HEK293 (cell line): Measurements from ENCODE around the gene PLEKHA5.
"Not testable (repeated sequence)": the region's sequence is repeated elsewhere in the genome, so short reads cannot be mapped to it uniquely, and the experiment has no call there.

ENCODE experiments used
- CTCF ChIA-PET: fragments of 350-600 bp; formaldehyde crosslinking; extraction: SDS; loops from one replicate; lab custom pipeline; 2021; ENCODE audit warnings: antibody characterized with exemption; lab: Yijun Ruan, JAX
- POLR2A ChIA-PET: fragments of 300-600 bp; formaldehyde crosslinking; extraction: SDS; loops from one replicate; lab custom pipeline; 2020; ENCODE audit warnings: antibody characterized with exemption, inconsistent platforms; lab: Yijun Ruan, JAX
- H3K27ac ChIP-seq: fragments of 200-500 bp; sonication (Bioruptor generic); 2 replicates; pipeline ENCODE4 v1.5.1; 2014; ENCODE audit warnings: low read depth, low read length, control low read depth, inconsistent platforms; ENCODE audit errors: extremely low read depth
- H3K36me3 ChIP-seq, 2 experiments: fragments of 200-500 bp in 1 of 2; sonication (Bioruptor generic) in 1 of 2; 1 replicate in 1 of 2; 2 replicates in 1 of 2; pipeline ENCODE4 v1.5.1; 2014 to 2017; ENCODE audit warnings: inconsistent platforms in 2 of 2, low read length in 2 of 2; ENCODE audit not compliant: control insufficient read depth in 2 of 2, insufficient read depth in 1 of 2
- H3K4me1 ChIP-seq: fragments of 200-500 bp; sonication (Bioruptor generic); 2 replicates; pipeline ENCODE4 v1.5.1; 2014; ENCODE audit warnings: mild to moderate bottlenecking, low read length, inconsistent platforms; ENCODE audit not compliant: control insufficient read depth, insufficient read depth
- H3K4me3 ChIP-seq: 2 replicates; pipeline ENCODE4 v1.5.1; 2011; ENCODE audit warnings: low read depth, mild to moderate bottlenecking, control low read depth, low read length, moderate library complexity
- H3K9me3 ChIP-seq: fragments of 200-500 bp; sonication (Bioruptor generic); 2 replicates; pipeline ENCODE4 v1.5.1; 2014; ENCODE audit warnings: low read depth, low read length, inconsistent platforms; ENCODE audit not compliant: control insufficient read depth, insufficient read depth
- BCL11B ChIP-seq: fragments of 450-650 bp; formaldehyde crosslinking; IDR thresholded peaks from 2 replicates; pipeline ENCODE4 v1.5.1; 2016; ENCODE audit warnings: low read depth, missing biosample characterization, missing genetic modification characterization
- EGR2 ChIP-seq: fragments of 450-650 bp; formaldehyde crosslinking; IDR thresholded peaks from 2 replicates; pipeline ENCODE4 v1.5.1; 2016; ENCODE audit warnings: low read depth, missing biosample characterization, missing genetic modification characterization
- GLIS1 ChIP-seq: fragments of 450-650 bp; formaldehyde crosslinking; IDR thresholded peaks from 2 replicates; pipeline ENCODE4 v1.5.1; 2016; ENCODE audit warnings: missing biosample characterization, missing genetic modification characterization
- PRDM1 ChIP-seq: fragments of 450-650 bp; formaldehyde crosslinking; IDR thresholded peaks from 2 replicates; pipeline ENCODE4; 2016; ENCODE audit warnings: missing biosample characterization, missing genetic modification characterization
- SCRT1 ChIP-seq: fragments of 450-650 bp; formaldehyde crosslinking; IDR thresholded peaks from 2 replicates; pipeline ENCODE4 v1.5.1; 2016; ENCODE audit warnings: missing biosample characterization, missing genetic modification characterization, borderline replicate concordance
- YY1 ChIP-seq: fragments of 450-650 bp; formaldehyde crosslinking; IDR thresholded peaks from 2 replicates; pipeline ENCODE4 v1.5.1; 2018; ENCODE audit warnings: missing biosample characterization, missing genetic modification characterization
- ZEB2 ChIP-seq: fragments of 450-650 bp; formaldehyde crosslinking; IDR thresholded peaks from 2 replicates; pipeline ENCODE4 v1.5.1; 2016; ENCODE audit warnings: missing biosample characterization, missing genetic modification characterization
- ZNF121 ChIP-seq: fragments of 450-650 bp; formaldehyde crosslinking; IDR thresholded peaks from 2 replicates; pipeline ENCODE4 v1.5.1; 2016; ENCODE audit warnings: missing biosample characterization, missing genetic modification characterization
- ZNF202 ChIP-seq: fragments of 450-650 bp; formaldehyde crosslinking; IDR thresholded peaks from 2 replicates; pipeline ENCODE4 v1.5.1; 2016; ENCODE audit warnings: missing biosample characterization, missing genetic modification characterization, borderline replicate concordance
- ZNF311 ChIP-seq: fragments of 450-650 bp; formaldehyde crosslinking; IDR thresholded peaks from 2 replicates; pipeline ENCODE4 v1.5.1; 2017; ENCODE audit warnings: missing biosample characterization, missing genetic modification characterization, borderline replicate concordance
- ZNF354C ChIP-seq: fragments of 450-650 bp; formaldehyde crosslinking; IDR thresholded peaks from 2 replicates; pipeline ENCODE4 v1.5.1; 2016; ENCODE audit warnings: missing biosample characterization, missing genetic modification characterization, low read depth, borderline replicate concordance
- ZNF423 ChIP-seq: fragments of 450-650 bp; formaldehyde crosslinking; IDR thresholded peaks from 2 replicates; pipeline ENCODE4 v1.5.1; 2016; ENCODE audit warnings: missing biosample characterization, missing genetic modification characterization
- ZNF473 ChIP-seq: fragments of 450-650 bp; formaldehyde crosslinking; IDR thresholded peaks from 2 replicates; pipeline ENCODE4 v1.5.1; 2017; ENCODE audit warnings: missing biosample characterization, missing genetic modification characterization
- ZNF555 ChIP-seq: fragments of 450-650 bp; formaldehyde crosslinking; conservative IDR thresholded peaks from 2 replicates; pipeline ENCODE4 v1.5.1; 2017; ENCODE audit warnings: missing biosample characterization, mild to moderate bottlenecking, missing genetic modification characterization, inconsistent platforms
- ZNF600 ChIP-seq: fragments of 450-650 bp; formaldehyde crosslinking; IDR thresholded peaks from 2 replicates; pipeline ENCODE4 v1.5.1; 2016; ENCODE audit warnings: missing biosample characterization, missing genetic modification characterization
- ZNF76 ChIP-seq: fragments of 450-650 bp; formaldehyde crosslinking; IDR thresholded peaks from 2 replicates; pipeline ENCODE4; 2016; ENCODE audit warnings: low read depth, missing biosample characterization, missing genetic modification characterization, borderline replicate concordance
- ZSCAN16 ChIP-seq: fragments of 450-650 bp; formaldehyde crosslinking; IDR thresholded peaks from 2 replicates; pipeline ENCODE4 v1.5.1; 2016; ENCODE audit warnings: missing biosample characterization, missing genetic modification characterization
- TF ChIP-seq, protein P1 (sequence below): fragments of 450-650 bp; formaldehyde crosslinking; IDR thresholded peaks from 2 replicates; pipeline ENCODE4 v1.5.1; 2016; ENCODE audit warnings: missing biosample characterization, missing genetic modification characterization
- TF ChIP-seq, protein P2 (sequence below): fragments of 450-650 bp; formaldehyde crosslinking; IDR thresholded peaks from 2 replicates; pipeline ENCODE4 v1.5.1; 2016; ENCODE audit warnings: missing biosample characterization, missing genetic modification characterization, low read depth

PLEKHA5 gene

DNA sequence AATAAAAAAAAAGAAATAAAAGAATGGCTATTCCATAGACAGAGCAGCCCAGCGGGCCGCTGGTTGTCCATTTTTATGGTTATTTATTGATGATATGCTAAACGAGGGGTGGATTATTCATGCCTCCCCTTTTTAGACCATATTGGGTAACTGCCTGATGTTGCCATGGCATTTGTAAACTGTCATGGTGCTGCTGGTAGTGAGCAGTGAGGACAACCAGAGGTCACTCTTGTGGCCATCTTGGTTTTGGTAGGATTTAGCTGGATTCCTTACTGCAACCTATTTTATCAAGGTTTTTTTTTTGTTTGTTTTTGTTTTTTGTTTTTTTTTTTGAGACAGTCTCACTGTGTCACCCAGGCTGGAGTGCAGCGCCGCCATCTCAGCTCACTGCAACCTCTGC is 284.0 kb downstream of the PLEKHA5 start:
- H3K9me3 ChIP-seq, CTCF ChIA-PET, POLR2A ChIA-PET, H3K4me1 ChIP-seq, H3K4me3 ChIP-seq, H3K36me3 ChIP-seq, H3K27ac ChIP-seq: not testable (repeated sequence)

DNA sequence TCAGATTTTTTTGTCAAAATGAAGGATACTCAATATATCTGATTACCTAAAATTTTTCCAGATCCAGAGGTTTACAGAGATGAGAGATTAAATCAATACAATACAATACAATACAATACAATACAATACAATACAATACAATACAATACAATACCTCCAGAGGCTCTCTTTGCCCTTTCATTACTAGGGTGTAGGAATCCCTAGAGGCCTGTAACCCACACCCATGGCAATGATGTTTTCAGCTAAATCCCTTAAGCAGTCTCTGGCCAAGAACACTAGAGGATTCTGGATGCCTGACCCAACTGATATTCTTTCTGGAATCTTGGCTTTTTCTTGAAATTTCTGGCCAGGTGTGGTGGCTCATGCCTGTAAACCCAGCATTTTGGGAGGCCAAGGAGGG is 286.0 kb downstream of the PLEKHA5 start:
- no peaks in the 10 kb centered on the region for H3K36me3 ChIP-seq
- H3K4me3 ChIP-seq, result no peak overlapping the region
- POLR2A ChIA-PET, result no interaction called here
- H3K4me1 ChIP-seq, result no peaks in the 10 kb centered on the region
- H3K9me3 ChIP-seq, result no peaks in the 10 kb centered on the region
- H3K27ac ChIP-seq, result no peak overlapping the region
- CTCF ChIA-PET, result no interaction called here
- TF ChIP-seq ZNF354C (tag by site-specific recombination) (no peak), ZNF555 (tag by site-specific recombination) (no peak), ZNF423 (tag by site-specific recombination) (no peak), ZNF311 (tag by site-specific recombination) (no peak), SCRT1 (tag by site-specific recombination) (no peak), GLIS1 (tag by site-specific recombination) (no peak), ZEB2 (tag by site-specific recombination) (no peak), ZNF202 (tag by site-specific recombination) (no peak), ZSCAN16 (tag by site-specific recombination) (no peak), PRDM1 (tag by site-specific recombination) (no peak), YY1 (tag by site-specific recombination) (no peak), BCL11B (tag by site-specific recombination) (no peak), ZNF473 (no peak)
- TF ChIP-seq, protein P1, sequence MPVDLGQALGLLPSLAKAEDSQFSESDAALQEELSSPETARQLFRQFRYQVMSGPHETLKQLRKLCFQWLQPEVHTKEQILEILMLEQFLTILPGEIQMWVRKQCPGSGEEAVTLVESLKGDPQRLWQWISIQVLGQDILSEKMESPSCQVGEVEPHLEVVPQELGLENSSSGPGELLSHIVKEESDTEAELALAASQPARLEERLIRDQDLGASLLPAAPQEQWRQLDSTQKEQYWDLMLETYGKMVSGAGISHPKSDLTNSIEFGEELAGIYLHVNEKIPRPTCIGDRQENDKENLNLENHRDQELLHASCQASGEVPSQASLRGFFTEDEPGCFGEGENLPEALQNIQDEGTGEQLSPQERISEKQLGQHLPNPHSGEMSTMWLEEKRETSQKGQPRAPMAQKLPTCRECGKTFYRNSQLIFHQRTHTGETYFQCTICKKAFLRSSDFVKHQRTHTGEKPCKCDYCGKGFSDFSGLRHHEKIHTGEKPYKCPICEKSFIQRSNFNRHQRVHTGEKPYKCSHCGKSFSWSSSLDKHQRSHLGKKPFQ (tag by site-specific recombination), result no peak

DNA sequence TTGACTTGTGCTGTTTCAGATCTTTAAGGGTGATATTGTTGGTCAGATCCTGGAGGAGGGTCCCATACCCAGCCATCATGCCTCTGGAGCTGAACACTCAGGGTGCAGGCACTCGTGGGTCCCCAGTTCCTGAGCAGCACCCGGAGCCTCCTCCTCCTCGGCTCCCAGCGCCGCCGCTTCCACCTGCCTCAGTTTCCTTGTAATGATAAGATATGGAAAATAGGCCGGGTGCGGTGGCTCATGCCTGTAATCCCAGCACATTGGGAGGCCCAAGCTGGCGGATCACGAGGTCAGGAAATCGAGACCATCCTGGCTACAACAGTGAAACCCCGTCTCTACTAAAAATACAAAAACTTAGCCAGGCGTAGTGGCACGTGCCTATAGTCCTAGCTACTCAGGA is 289.6 kb downstream of the PLEKHA5 start:
- TF ChIP-seq EGR2 (no peak), ZNF600 (tag by site-specific recombination) (no peak), ZNF121 (tag by site-specific recombination) (no peak), ZNF76 (tag by site-specific recombination) (no peak)
- TF ChIP-seq, protein P2, sequence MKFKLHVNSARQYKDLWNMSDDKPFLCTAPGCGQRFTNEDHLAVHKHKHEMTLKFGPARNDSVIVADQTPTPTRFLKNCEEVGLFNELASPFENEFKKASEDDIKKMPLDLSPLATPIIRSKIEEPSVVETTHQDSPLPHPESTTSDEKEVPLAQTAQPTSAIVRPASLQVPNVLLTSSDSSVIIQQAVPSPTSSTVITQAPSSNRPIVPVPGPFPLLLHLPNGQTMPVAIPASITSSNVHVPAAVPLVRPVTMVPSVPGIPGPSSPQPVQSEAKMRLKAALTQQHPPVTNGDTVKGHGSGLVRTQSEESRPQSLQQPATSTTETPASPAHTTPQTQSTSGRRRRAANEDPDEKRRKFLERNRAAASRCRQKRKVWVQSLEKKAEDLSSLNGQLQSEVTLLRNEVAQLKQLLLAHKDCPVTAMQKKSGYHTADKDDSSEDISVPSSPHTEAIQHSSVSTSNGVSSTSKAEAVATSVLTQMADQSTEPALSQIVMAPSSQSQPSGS, result no peak
- no peak overlapping the region for H3K27ac ChIP-seq
- H3K36me3 ChIP-seq, result no peaks in the 10 kb centered on the region
- no peak overlapping the region for H3K4me3 ChIP-seq
- no peaks in the 10 kb centered on the region for H3K9me3 ChIP-seq
- CTCF ChIA-PET, result no interaction called here
- H3K4me1 ChIP-seq, result no peaks in the 10 kb centered on the region
- POLR2A ChIA-PET, result no interaction called here
